HepG2 (cell line): ENCODE data around the gene SMCO1. TPM values are rescaled to one million over a fixed set of nuclear protein-coding genes. Genes with fewer than 3 reads are reported as not detected.

ENCODE experiments used
- ATAC-seq: fragments of 200-7000 bp; cut with Tn5 transposase; 3 replicates; pipeline ENCODE4 v1.9.1; 2020; ENCODE audit warnings: mild to moderate bottlenecking, moderate library complexity
- BruUV-seq: library from RNA; stranded (reverse); fragments of 400-500 nt; replicated peaks from 2 replicates; lab custom pipeline; 2021; lab: Mats Ljungman, UMichigan
- CTCF ChIA-PET: fragments of 300-600 bp; formaldehyde crosslinking; extraction: SDS; loops from one replicate; lab custom pipeline; 2021; ENCODE audit warnings: low total read pairs, inconsistent platforms, low intra/inter-chr PET ratio; lab: Yijun Ruan, JAX
- POLR2A ChIA-PET: fragments of 350-600 bp; sonication (Branson Sonifier 250); formaldehyde crosslinking; loops from one replicate; lab custom pipeline; 2020; ENCODE audit warnings: antibody characterized with exemption, inconsistent platforms; lab: Yijun Ruan, JAX
- DNase-seq: peaks from one replicate; pipeline ENCODE4 v3.0.0-alpha.2; 2015; ENCODE audit warnings: low spot score
- FAIRE-seq: peaks from 3 replicates; lab custom pipeline; 2011; peaks lifted over from hg19 to GRCh38; lab: Jason Lieb, UNC
- H2AFZ ChIP-seq: one replicate; pipeline ENCODE4 v1.6.1; 2011; ENCODE audit warnings: low read length, inconsistent platforms
- H3K27ac ChIP-seq: fragments of 300-600 bp; 3 replicates; pipeline ENCODE4 v1.8.0; 2011; ENCODE audit warnings: mixed run types, mild to moderate bottlenecking, mixed read lengths, low read length, inconsistent platforms; ENCODE audit not compliant: insufficient read depth; ENCODE audit errors: extremely low read length
- H3K27me3 ChIP-seq, 2 experiments: fragments of 200-600 bp in 1 of 2; 2 replicates in 1 of 2; 3 replicates in 1 of 2; pipeline versions ENCODE4 v1.6.0 to v1.8.0; 2011; ENCODE audit warnings: low read length in 2 of 2, mild to moderate bottlenecking in 2 of 2, moderate library complexity in 2 of 2, inconsistent platforms in 1 of 2; ENCODE audit not compliant: insufficient read depth in 2 of 2, control insufficient read depth in 1 of 2
- H3K36me3 ChIP-seq, 2 experiments: fragments of 200-600 bp in 1 of 2; replicated peaks in 1 of 2; 2 replicates in 1 of 2; 3 replicates in 1 of 2; pipeline versions ENCODE4 v1.5.1 to v1.8.0; 2011; ENCODE audit warnings: low read length in 2 of 2, inconsistent platforms in 1 of 2; ENCODE audit not compliant: insufficient read depth in 2 of 2, control insufficient read depth in 1 of 2
- H3K4me1 ChIP-seq: 2 replicates; pipeline ENCODE4 v1.5.1; 2012; ENCODE audit warnings: low read length, inconsistent platforms; ENCODE audit not compliant: insufficient read depth
- H3K4me2 ChIP-seq: 2 replicates; pipeline ENCODE4 v1.6.0; 2011; ENCODE audit warnings: low read depth, low read length, inconsistent platforms
- H3K4me3 ChIP-seq, 3 experiments: fragments of 200-600 bp in 1 of 3; sonication (generic), shearing (Covaris generic) in 1 of 3; replicated peaks in 1 of 3; 2 replicates each; pipeline ENCODE4 v1.5.1; 2011 to 2016; ENCODE audit warnings: low read length in 3 of 3, inconsistent platforms in 2 of 3, low read depth in 2 of 3, mild to moderate bottlenecking in 2 of 3, control low read depth in 1 of 3, mixed read lengths in 1 of 3; ENCODE audit not compliant: insufficient read depth in 1 of 3
- H3K79me2 ChIP-seq: one replicate; pipeline ENCODE4 v1.6.1; 2011; ENCODE audit warnings: low read length, inconsistent platforms; ENCODE audit not compliant: insufficient read depth
- H3K9ac ChIP-seq: 2 replicates; pipeline ENCODE4 v1.6.0; 2011; ENCODE audit warnings: mild to moderate bottlenecking, low read depth, low read length, inconsistent platforms; ENCODE audit not compliant: insufficient read depth
- H3K9me3 ChIP-seq: 2 replicates; pipeline ENCODE4 v1.5.1; 2012; ENCODE audit warnings: mild to moderate bottlenecking, low read length
- H4K20me1 ChIP-seq: 2 replicates; pipeline ENCODE4 v1.6.0; 2011; ENCODE audit warnings: inconsistent platforms, mild to moderate bottlenecking, low read length, moderate library complexity; ENCODE audit not compliant: insufficient read depth
- BCL6 ChIP-seq: IDR thresholded peaks from 2 replicates; pipeline ENCODE4 v1.6.1; 2016; ENCODE audit warnings: missing genetic modification reagents, missing compliant biosample characterization
- CBX1 ChIP-seq: IDR thresholded peaks from one replicate; pipeline ENCODE4 v1.6.1; 2016; ENCODE audit warnings: antibody characterized with exemption, low read depth
- ETS1 ChIP-seq: sonication (generic); formaldehyde crosslinking; IDR thresholded peaks from 2 replicates; pipeline ENCODE4 v1.4.0; 2020; ENCODE audit warnings: missing genetic modification reagents
- FOXP1 ChIP-seq, 2 experiments: fragments of 450-650 bp in 1 of 2; IDR thresholded peaks; 2 replicates each; pipeline ENCODE4 v1.6.1; 2017 to 2018; ENCODE audit warnings: antibody characterized with exemption in 1 of 2
- KDM3A ChIP-seq: IDR thresholded peaks from 2 replicates; pipeline ENCODE4 v1.6.1; 2018; ENCODE audit warnings: low read depth, missing compliant biosample characterization
- ONECUT2 ChIP-seq: sonication (generic); formaldehyde crosslinking; IDR thresholded peaks from 2 replicates; pipeline ENCODE4 v1.4.0; 2020; ENCODE audit warnings: missing genetic modification reagents
- SCMH1 ChIP-seq: sonication (generic); formaldehyde crosslinking; IDR thresholded peaks from 2 replicates; pipeline ENCODE4 v1.9.0; 2021; ENCODE audit warnings: missing genetic modification reagents, mild to moderate bottlenecking, borderline replicate concordance
- SOX5 ChIP-seq: IDR thresholded peaks from 2 replicates; pipeline ENCODE4 v1.6.1; 2016; ENCODE audit warnings: borderline replicate concordance
- TGIF2 ChIP-seq: IDR thresholded peaks from 2 replicates; pipeline ENCODE4 v1.6.1; 2016; ENCODE audit warnings: control low read depth, missing compliant biosample characterization
- ZNF501 ChIP-seq: sonication (generic); formaldehyde crosslinking; IDR thresholded peaks from 2 replicates; pipeline ENCODE4 v1.5.1; 2020; ENCODE audit warnings: mild to moderate bottlenecking, moderate library complexity, missing genetic modification reagents
- ZNF558 ChIP-seq: sonication (generic); formaldehyde crosslinking; IDR thresholded peaks from 2 replicates; pipeline ENCODE4 v1.9.0; 2022; ENCODE audit warnings: mild to moderate bottlenecking, missing genetic modification reagents, borderline replicate concordance
- ZNF614 ChIP-seq: IDR thresholded peaks from 2 replicates; pipeline ENCODE4 v1.6.1; 2018; ENCODE audit warnings: missing biosample characterization, missing genetic modification reagents, inconsistent platforms, borderline replicate concordance
- WGBS: methylation state at CpG from one replicate; pipeline ENCODE4 v1.1.6; 2017; ENCODE audit warnings: low lambda C conversion rate; 5-methylcytosine and 5-hydroxymethylcytosine counted together
- in situ Hi-C: cut with HindIII; loops from 2 replicates; pipeline ENCODE4 v1.10.0; 2017; ENCODE audit warnings: low pct_unique_long_range_greater_than_20kb; ENCODE audit not compliant: extremely low pct_ligation_motif_present
- intact Hi-C: fragments of 100-400 bp; cut with micrococcal nuclease; formaldehyde crosslinking; loops from one replicate; pipeline ENCODE4 v1.10.0; 2022; ENCODE audit not compliant: unreplicated experiment
- polyA plus RNA-seq, 8 experiments: library from polyadenylated mRNA; depleted of rRNA in 3 of 8; stranded (reverse) in 7 of 8; unstranded in 1 of 8; fragments of >200 nt; fragmentation: Illumina TruSeq in 4 of 8; extraction: Trizol in 4 of 8; gene quantifications; 2 replicates each; pipeline versions ENCODE4 v1.2.1 to v1.2.3, GENCODE V29; 2011 to 2016; ENCODE audit warnings: low read depth in 4 of 8, missing spikeins in 1 of 8, mixed read lengths in 1 of 8; ENCODE audit not compliant: insufficient read depth in 1 of 8
- total RNA-seq, 5 experiments: library from RNA; depleted of rRNA; stranded (reverse); fragments of >200 nt; fragmentation: Illumina TruSeq; extraction: Trizol; gene quantifications; 2 replicates each; pipeline ENCODE4 v1.2.3, GENCODE V29; 2016; ENCODE audit warnings: low read depth in 1 of 5

Gene SMCO1
- total and polyA plus RNA-seq, 2 of the 13 experiments (the other 11 are each of a cell fraction or from before 2014, with no cell fraction given) = not detected

DNA sequence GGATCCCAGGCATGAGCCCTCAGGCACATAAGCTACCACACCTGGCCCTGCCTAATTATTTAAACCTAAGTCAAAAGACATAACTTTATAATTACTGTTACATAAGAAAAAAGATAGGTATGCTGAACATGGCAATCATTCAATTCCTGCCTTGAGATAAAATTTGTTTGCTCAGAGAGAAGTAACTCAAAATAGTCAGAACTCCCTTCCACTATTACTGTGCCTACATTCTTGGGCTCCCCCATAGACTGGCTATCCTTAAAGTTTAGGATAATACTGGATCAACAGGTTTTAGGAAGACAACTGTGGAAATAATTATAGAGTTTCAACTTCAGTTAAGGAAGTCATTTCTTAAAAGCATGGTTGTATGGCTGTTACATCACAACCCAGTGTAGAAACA, 43.3 kb upstream of the SMCO1 start:
- intact Hi-C loops = no loop called here
- H3K79me2 ChIP-seq = no peaks in the 10 kb centered on the region
- CTCF ChIA-PET = no interaction called here
- ATAC-seq = no peak
- no peak for FAIRE-seq
- DNase-seq = no peak
- H3K4me3 ChIP-seq = no peak overlapping the region
- peaks cover 2 to 6% of the 10 kb centered on the region in 2 experiments; a peak in 1 of 5 replicates for H3K36me3 ChIP-seq
- POLR2A ChIA-PET = no interaction called here
- no peak overlapping the region for H3K4me2 ChIP-seq
- no peaks in the 10 kb centered on the region for H3K27me3 ChIP-seq
- no peaks in the 10 kb centered on the region for H4K20me1 ChIP-seq
- H3K27ac ChIP-seq = no peak overlapping the region
- no peak for TF ChIP-seq SOX5 (CRISPR knock-in tag)
- no peak for TF ChIP-seq KDM3A (CRISPR knock-in tag)
- no peak for TF ChIP-seq SCMH1 (CRISPR knock-in tag)
- no peak for TF ChIP-seq ONECUT2
- no peak for TF ChIP-seq TGIF2 (CRISPR knock-in tag)
- TF ChIP-seq ZNF558 (CRISPR knock-in tag) = no peak
- no peak for TF ChIP-seq FOXP1 (IDR thresholded peaks at IDR 0.05)
- no peak for TF ChIP-seq FOXP1 (CRISPR knock-in tag; IDR thresholded peaks at IDR 0.05)
- no peak for TF ChIP-seq BCL6 (CRISPR knock-in tag)
- TF ChIP-seq, all 625 proteins: peak for 0
- H3K9me3 ChIP-seq = no peaks in the 10 kb centered on the region
- no peak overlapping the region for H2AFZ ChIP-seq
- H3K4me1 ChIP-seq = no peaks in the 10 kb centered on the region
- H3K9ac ChIP-seq = no peak overlapping the region
- BruUV-seq = no TSS peak
- in situ Hi-C loops = no loop called here

GRCh38 chr3:196557236-196557635, 42.1 kb upstream of the SMCO1 start:
- POLR2A ChIA-PET = no interaction called here
- no peak for FAIRE-seq
- H3K36me3 ChIP-seq = peaks cover 2 to 6% of the 10 kb centered on the region in 2 experiments; a peak in 1 of 5 replicates

More at GRCh38 chr3:196557236-196557635, 42.1 kb upstream of the SMCO1 start:
- H3K9ac ChIP-seq = no peak overlapping the region
- BruUV-seq = no TSS peak
- H3K27ac ChIP-seq = no peak overlapping the region
- H3K27me3 ChIP-seq = no peaks in the 10 kb centered on the region
- H3K4me3 ChIP-seq = no peak overlapping the region
- TF ChIP-seq CBX1 = no peak
- no peak for TF ChIP-seq ZNF501
- TF ChIP-seq ZNF614 = no peak
- TF ChIP-seq ETS1 (CRISPR knock-in tag) = no peak
- no peak for DNase-seq
- intact Hi-C loops = no loop called here
- in situ Hi-C loops = no loop called here
- ATAC-seq = no peak
- H3K9me3 ChIP-seq = no peaks in the 10 kb centered on the region
- no peaks in the 10 kb centered on the region for H4K20me1 ChIP-seq
- no peak overlapping the region for H2AFZ ChIP-seq
- no peaks in the 10 kb centered on the region for H3K4me1 ChIP-seq
- CTCF ChIA-PET = no interaction called here
- no peak overlapping the region for H3K4me2 ChIP-seq
- 96% methylated on average over 5 of the region's 5 CpGs for WGBS
- no peaks in the 10 kb centered on the region for H3K79me2 ChIP-seq
